Pulmonary artery endothelial cell (primary cell): ENCODE results near the gene IGFBP2. TPM values are rescaled to one million over a fixed set of nuclear protein-coding genes. Genes with fewer than 3 reads are reported as not detected.

Experiments
- DNase-seq: peaks from one replicate; pipeline ENCODE4 v3.0.0-alpha.2; 2011; ENCODE audit warnings: low read depth, low spot score
- total RNA-seq: library from RNA; depleted of rRNA; stranded (reverse); fragments of >200 nt; gene quantifications from 2 replicates; pipeline ENCODE4 v1.2.3, GENCODE V29; 2014

The IGFBP2 gene
- total RNA-seq, 1 donor from 2014 or later: 60.4 TPM

DNA sequence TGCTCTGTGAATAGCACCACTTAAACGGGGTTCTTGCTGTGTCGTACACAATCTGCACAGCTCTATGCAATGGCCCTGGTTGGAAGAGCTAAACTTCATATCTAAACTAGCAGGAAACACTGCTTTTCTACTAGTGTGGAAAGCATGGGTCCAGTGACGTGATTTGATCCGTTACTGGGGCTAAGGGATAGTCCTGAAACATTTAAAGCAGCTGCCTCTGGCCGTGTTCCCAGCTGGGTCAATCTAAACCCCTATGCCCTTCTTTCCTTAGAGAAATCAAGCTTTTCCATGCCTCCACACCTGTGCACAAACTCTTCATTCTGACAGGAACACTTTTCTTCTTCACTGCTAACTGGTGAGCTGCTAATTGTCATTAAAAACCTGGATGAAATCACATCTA is 67.6 kb downstream of the IGFBP2 start:
- no peak for DNase-seq

GRCh38 chr2:216701544-216701943 is 68.3 kb downstream of the IGFBP2 start:
- DNase-seq: no peak

GRCh38 chr2:216702756-216703155 is 69.5 kb downstream of the IGFBP2 start:
- DNase-seq: no peak

DNA sequence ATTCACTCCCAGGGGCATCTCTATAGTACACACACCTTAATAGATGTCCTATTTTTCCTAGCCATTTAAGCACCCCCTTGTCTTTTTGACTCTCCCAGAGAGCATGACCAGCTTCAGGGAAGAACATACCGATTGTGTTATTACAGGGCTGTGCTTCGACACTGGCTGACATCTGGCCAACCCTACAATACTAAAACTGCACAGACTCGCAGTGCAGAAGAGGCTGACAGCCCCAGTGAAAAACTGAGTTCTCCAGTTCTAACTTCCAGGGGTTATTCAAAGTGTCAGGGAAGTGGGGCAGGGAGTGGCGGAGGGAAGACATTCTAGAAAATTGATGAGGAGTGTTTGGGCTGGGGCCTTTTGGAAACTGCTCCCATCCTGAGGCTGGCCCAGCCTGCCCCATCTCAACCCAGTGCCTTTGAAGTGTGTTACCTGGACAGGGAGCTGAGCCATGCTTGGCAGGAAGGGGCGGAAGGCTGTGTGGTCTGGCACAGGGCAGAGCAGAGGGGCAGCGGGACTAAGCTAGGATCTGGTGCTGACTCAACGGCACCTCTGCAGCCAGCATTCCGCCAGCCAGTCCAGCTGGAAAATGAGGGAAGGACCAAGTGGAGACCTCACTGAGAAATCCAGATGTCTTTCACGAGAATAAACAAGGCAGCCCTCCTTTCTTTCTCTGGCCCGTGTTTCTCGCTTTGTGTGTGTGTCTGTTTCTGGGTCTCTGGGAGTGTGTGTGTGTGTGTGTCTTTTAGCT is 77.5 kb downstream of the IGFBP2 start:
- DNase-seq: no peak

GRCh38 chr2:216711348-216711747 is 78.1 kb downstream of the IGFBP2 start:
- DNase-seq: no peak

DNA sequence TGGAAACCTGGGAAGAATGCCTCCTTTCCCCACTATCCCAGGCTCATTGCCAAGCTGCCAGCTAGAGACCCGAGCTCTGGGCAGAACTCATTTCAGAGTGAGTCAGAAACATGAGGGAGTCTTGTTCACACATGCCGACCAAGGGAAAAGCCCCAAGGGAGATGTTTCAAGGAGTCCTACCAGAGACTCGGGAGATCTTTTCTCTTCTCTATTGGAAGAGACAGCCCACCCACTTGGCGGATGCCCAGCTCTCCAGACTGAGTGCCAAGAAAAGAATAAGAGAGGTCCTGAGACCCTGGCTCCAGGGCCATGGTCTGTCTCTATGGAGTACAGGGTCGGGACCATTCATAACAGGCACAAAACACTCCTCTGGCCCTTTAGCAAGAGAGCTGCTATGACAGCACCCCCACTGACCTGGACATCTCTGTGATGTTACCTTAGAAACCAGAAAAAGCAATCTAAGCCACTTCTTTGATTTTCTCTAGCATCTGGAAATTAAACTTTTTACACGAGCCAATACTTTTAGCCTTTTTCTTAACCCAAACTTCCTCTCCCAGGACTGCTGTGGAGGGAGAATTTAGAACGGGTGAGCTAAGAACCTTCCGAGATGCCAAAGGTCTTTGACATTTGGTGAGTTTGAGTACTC is 80.6 kb downstream of the IGFBP2 start:
- DNase-seq: no peak

Other genes with a start within 250 kb of the IGFBP2 start
- gene SMARCAL1, start 220.9 kb upstream of the IGFBP2 start, total RNA-seq: 11.0 and 13.2 TPM in 2 replicates
- gene RPL37A, start 134.6 kb upstream of the IGFBP2 start, total RNA-seq: 1,393 and 2,557 TPM in 2 replicates
- gene IGFBP5, start 62.1 kb downstream of the IGFBP2 start, total RNA-seq: 0.20 and 0.49 TPM in 2 replicates
- gene TNP1, start 226.6 kb downstream of the IGFBP2 start, total RNA-seq: not detected in 2 replicates